SK-N-SH (cell line): Measurements from ENCODE around the gene TMEM163. TPM values are rescaled to one million over a fixed set of nuclear protein-coding genes. Genes with fewer than 3 reads are reported as not detected.

Experiments
- CTCF ChIA-PET: fragments of 300-600, 350-600 bp; formaldehyde crosslinking; extraction: SDS; loops from one replicate; lab custom pipeline; 2021; lab: Yijun Ruan, JAX
- POLR2A ChIA-PET: fragments of 350-600 bp; sonication (Branson Sonifier 250); formaldehyde crosslinking; extraction: SDS; loops from one replicate; lab custom pipeline; 2020; ENCODE audit warnings: antibody characterized with exemption, inconsistent platforms; lab: Yijun Ruan, JAX
- DNase-seq: peaks from one replicate; pipeline ENCODE4 v3.0.0; 2012
- H2AFZ ChIP-seq: fragments of 200-600 bp; sonication (generic); 2 replicates; pipeline ENCODE4 v1.8.1; 2016; ENCODE audit warnings: antibody characterized with exemption, mild to moderate bottlenecking, low read depth
- H3F3A ChIP-seq: fragments of 200-600 bp; sonication (generic); replicated peaks from 2 replicates; pipeline ENCODE3; 2016; ENCODE audit warnings: antibody characterized with exemption, mild to moderate bottlenecking; ENCODE audit not compliant: insufficient read depth
- H3K27ac ChIP-seq, 2 experiments: fragments of 200-500 bp in 1 of 2; fragments of 200-600 bp in 1 of 2; sonication (Bioruptor generic) in 1 of 2; sonication (generic), shearing (Covaris generic) in 1 of 2; 2 replicates each; pipeline versions ENCODE4 v1.5.1 to v1.6.1; 2014 to 2016; ENCODE audit warnings: low read depth in 2 of 2, inconsistent platforms in 1 of 2, low read length in 1 of 2, mild to moderate bottlenecking in 1 of 2, mixed read lengths in 1 of 2
- H3K27me3 ChIP-seq: fragments of 200-600 bp; sonication (generic), shearing (Covaris generic); 2 replicates; pipeline ENCODE4 v1.6.1; 2016; ENCODE audit warnings: mixed run types; ENCODE audit not compliant: insufficient read depth
- H3K36me3 ChIP-seq, 2 experiments: fragments of 200-500 bp in 1 of 2; fragments of 200-600 bp in 1 of 2; sonication (Bioruptor generic) in 1 of 2; sonication (generic) in 1 of 2; replicated peaks in 1 of 2; 2 replicates each; pipeline versions ENCODE3 to v1.5.1; 2014 to 2016; ENCODE audit warnings: low read length in 1 of 2, mild to moderate bottlenecking in 1 of 2; ENCODE audit not compliant: insufficient read depth in 2 of 2, control insufficient read depth in 1 of 2
- H3K4me1 ChIP-seq, 2 experiments: fragments of 200-500 bp in 1 of 2; fragments of 200-600 bp in 1 of 2; sonication (Bioruptor generic) in 1 of 2; sonication (generic), shearing (Covaris generic) in 1 of 2; 2 replicates each; pipeline versions ENCODE4 v1.5.1 to v1.6.1; 2014 to 2016; ENCODE audit warnings: low read depth in 1 of 2, low read length in 1 of 2, mixed run types in 1 of 2; ENCODE audit not compliant: insufficient read depth in 2 of 2, control insufficient read depth in 1 of 2
- H3K4me2 ChIP-seq: fragments of 200-600 bp; sonication (generic), shearing (Covaris generic); 2 replicates; pipeline ENCODE4 v1.6.1; 2017; ENCODE audit warnings: mixed run types
- H3K4me3 ChIP-seq, 2 experiments: fragments of 200-500 bp in 1 of 2; fragments of 200-600 bp in 1 of 2; sonication (Bioruptor generic) in 1 of 2; sonication (generic), shearing (Covaris generic) in 1 of 2; 2 replicates each; pipeline versions ENCODE4 v1.5.1 to v1.8.1; 2014 to 2016; ENCODE audit warnings: low read depth in 2 of 2, inconsistent platforms in 1 of 2, low read length in 1 of 2, mild to moderate bottlenecking in 1 of 2, mixed read lengths in 1 of 2, moderate library complexity in 1 of 2
- H3K79me2 ChIP-seq: fragments of 200-600 bp; sonication (generic); 2 replicates; pipeline ENCODE4 v1.8.1; 2017; ENCODE audit warnings: mild to moderate bottlenecking; ENCODE audit not compliant: insufficient read depth
- H3K9ac ChIP-seq: fragments of 200-600 bp; sonication (generic); 2 replicates; pipeline ENCODE4 v1.6.1; 2017; ENCODE audit warnings: mixed run types
- H3K9me2 ChIP-seq: fragments of 200-600 bp; sonication (generic); 2 replicates; pipeline ENCODE4 v1.6.1; 2017; ENCODE audit warnings: mixed run types
- H3K9me3 ChIP-seq: fragments of 200-600 bp; sonication (generic); 2 replicates; pipeline ENCODE4 v1.6.1; 2017; ENCODE audit warnings: mixed run types, mild to moderate bottlenecking, moderate library complexity
- H4K20me1 ChIP-seq: fragments of 200-600 bp; sonication (generic); 2 replicates; pipeline ENCODE4 v1.6.1; 2017; ENCODE audit warnings: mild to moderate bottlenecking, mixed run types; ENCODE audit not compliant: insufficient read depth
- ELF1 ChIP-seq: IDR thresholded peaks from 2 replicates; pipeline ENCODE4 v1.4.0; 2012
- EP300 ChIP-seq, 2 experiments: IDR thresholded peaks; 2 replicates each; pipeline versions ENCODE4 v1.4.0 to v1.6.1; 2012; ENCODE audit warnings: borderline replicate concordance in 1 of 2, low read depth in 1 of 2, low read length in 1 of 2
- EZH2phosphoT487 ChIP-seq: fragments of 200-600 bp; sonication (generic); IDR thresholded peaks from 2 replicates; pipeline ENCODE4 v1.6.1; 2017; ENCODE audit warnings: low read depth, mixed run types, mild to moderate bottlenecking, antibody characterized with exemption, moderate library complexity, borderline replicate concordance
- FOSL2 ChIP-seq: IDR thresholded peaks from 2 replicates; pipeline ENCODE4 v1.4.0; 2012; ENCODE audit warnings: low read depth, mild to moderate bottlenecking, moderate library complexity, borderline replicate concordance
- FOXJ3 ChIP-seq: sonication (generic); formaldehyde crosslinking; IDR thresholded peaks from 2 replicates; pipeline ENCODE4 v1.5.1; 2020; ENCODE audit warnings: mild to moderate bottlenecking, missing genetic modification reagents
- FOXM1 ChIP-seq: IDR thresholded peaks from 2 replicates; pipeline ENCODE4 v1.4.0; 2012; ENCODE audit warnings: low read depth, mild to moderate bottlenecking
- GABPA ChIP-seq: IDR thresholded peaks from 2 replicates; pipeline ENCODE4 v1.4.0; 2012; ENCODE audit warnings: low read depth, mild to moderate bottlenecking
- MEF2A ChIP-seq: IDR thresholded peaks from 2 replicates; pipeline ENCODE4 v1.4.0; 2012; ENCODE audit warnings: low read depth, borderline replicate concordance
- NFIC ChIP-seq: IDR thresholded peaks from 2 replicates; pipeline ENCODE4 v1.4.0; 2012; ENCODE audit warnings: borderline replicate concordance
- NRF1 ChIP-seq: IDR thresholded peaks from 2 replicates; pipeline ENCODE4 v1.6.1; 2012; ENCODE audit warnings: low read depth, mild to moderate bottlenecking, low read length
- POLR2AphosphoS5 ChIP-seq: IDR thresholded peaks from 2 replicates; pipeline ENCODE4 v1.6.1; 2012; ENCODE audit warnings: low read depth, low read length
- RAD21 ChIP-seq: IDR thresholded peaks from 2 replicates; pipeline ENCODE4 v1.6.1; 2012; ENCODE audit warnings: mild to moderate bottlenecking, low read length
- RXRA ChIP-seq: IDR thresholded peaks from 2 replicates; pipeline ENCODE4 v1.4.0; 2012; ENCODE audit warnings: low read depth, mild to moderate bottlenecking, borderline replicate concordance
- SIN3A ChIP-seq: IDR thresholded peaks from 2 replicates; pipeline ENCODE4 v1.6.1; 2012; ENCODE audit warnings: low read depth, mild to moderate bottlenecking, low read length, moderate library complexity, borderline replicate concordance
- SMC3 ChIP-seq: IDR thresholded peaks from 2 replicates; pipeline ENCODE4 v1.6.1; 2012; ENCODE audit warnings: low read depth, low read length, improper control_type of control experiment
- TCF12 ChIP-seq: IDR thresholded peaks from 2 replicates; pipeline ENCODE4 v1.4.0; 2012
- TEAD4 ChIP-seq: IDR thresholded peaks from 2 replicates; pipeline ENCODE4 v1.4.0; 2012; ENCODE audit warnings: mild to moderate bottlenecking, borderline replicate concordance; ENCODE audit not compliant: insufficient read depth
- YY1 ChIP-seq: IDR thresholded peaks from 2 replicates; pipeline ENCODE4 v1.4.0; 2012; ENCODE audit warnings: low read depth, mild to moderate bottlenecking
- WGBS: methylation state at CpG from one replicate; pipeline ENCODE4 v1.1.6; 2017; ENCODE audit warnings: low lambda C conversion rate; 5-methylcytosine and 5-hydroxymethylcytosine counted together
- polyA plus RNA-seq, 3 experiments: library from polyadenylated mRNA; depleted of rRNA; stranded (reverse); fragments of >200 nt; gene quantifications; 2 replicates each; pipeline ENCODE4 v1.2.3, GENCODE V29; 2012
- TF ChIP-seq, protein P1 (sequence below): IDR thresholded peaks from 2 replicates; pipeline ENCODE4 v1.4.0; 2012; ENCODE audit warnings: low read depth, borderline replicate concordance
- TF ChIP-seq, protein P2 (sequence below): IDR thresholded peaks from 2 replicates; pipeline ENCODE4; 2012
- TF ChIP-seq, protein P3 (sequence below): fragments of 200-600 bp; sonication (generic); IDR thresholded peaks from 2 replicates; pipeline ENCODE4 v1.6.1; 2017; ENCODE audit warnings: antibody characterized with exemption, mild to moderate bottlenecking, moderate library complexity
- TF ChIP-seq, protein P4 (sequence below): IDR thresholded peaks from 2 replicates; pipeline ENCODE4 v1.4.0; 2012; ENCODE audit warnings: low read depth, borderline replicate concordance
- TF ChIP-seq, protein P5 (sequence below): fragments of 150-350 bp; IDR thresholded peaks from 2 replicates; pipeline ENCODE4 v1.6.1; 2017; ENCODE audit warnings: antibody characterized with exemption, low read length, low read depth, borderline replicate concordance
- TF ChIP-seq, protein P6 (sequence below): IDR thresholded peaks from 2 replicates; pipeline ENCODE4 v1.6.1; 2012; ENCODE audit warnings: mild to moderate bottlenecking, low read depth, low read length, moderate library complexity

TMEM163 gene
- polyA plus RNA-seq, 1 of the 3 experiments (the other 2 are of a cell fraction) = not detected

DNA sequence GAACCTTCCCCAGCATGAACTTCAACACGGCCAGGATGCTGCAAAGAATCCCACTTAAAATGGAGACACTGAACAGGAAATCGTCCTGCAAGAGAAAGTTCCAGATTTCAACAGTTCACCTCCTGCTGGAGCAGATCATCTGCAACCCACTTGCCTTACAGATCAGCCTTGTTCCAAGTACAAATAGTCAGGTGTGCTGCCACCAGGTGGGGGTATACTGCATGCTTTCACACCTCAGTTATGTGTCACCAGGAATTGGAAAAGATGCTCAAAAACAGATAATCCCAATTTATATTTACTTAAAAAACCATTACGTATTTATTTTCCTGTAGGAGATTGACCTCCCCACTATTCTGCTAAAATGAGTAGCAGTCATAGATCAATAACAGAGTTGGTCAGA lies 252.7 kb downstream of the TMEM163 start:
- 41% methylated on average over 3 of the region's 3 CpGs for WGBS
- Histone ChIP-seq H3K4me3 (no peak overlapping the region), H4K20me1 (no peaks in the 10 kb centered on the region), H3K4me2 (no peak overlapping the region), H2AFZ (no peak overlapping the region), H3K79me2 (no peaks in the 10 kb centered on the region), H3K9me3 (no peaks in the 10 kb centered on the region), H3K27ac (no peak overlapping the region), H3F3A (no peaks in the 10 kb centered on the region), H3K9ac (no peak overlapping the region), H3K36me3 (no peaks in the 10 kb centered on the region), H3K4me1 (peaks cover 0 to 5% of the 10 kb centered on the region in 2 experiments; a peak in 1 of 4 replicates), H3K27me3 (no peaks in the 10 kb centered on the region), H3K9me2 (no peaks in the 10 kb centered on the region)
- ChIA-PET CTCF (interaction anchor here (0.8 to 3.6 kb wide), 4 partner anchors 15 to 432 kb away, joined by 3 to 11 read pairs (median 6); no protein-coding TSS in a partner anchor), POLR2A (no interaction called here)
- TF ChIP-seq, protein P1, sequence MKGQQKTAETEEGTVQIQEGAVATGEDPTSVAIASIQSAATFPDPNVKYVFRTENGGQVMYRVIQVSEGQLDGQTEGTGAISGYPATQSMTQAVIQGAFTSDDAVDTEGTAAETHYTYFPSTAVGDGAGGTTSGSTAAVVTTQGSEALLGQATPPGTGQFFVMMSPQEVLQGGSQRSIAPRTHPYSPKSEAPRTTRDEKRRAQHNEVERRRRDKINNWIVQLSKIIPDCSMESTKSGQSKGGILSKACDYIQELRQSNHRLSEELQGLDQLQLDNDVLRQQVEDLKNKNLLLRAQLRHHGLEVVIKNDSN = no peak
- TF ChIP-seq NFIC (no peak), EP300 (IDR thresholded peaks at IDR 0.05; ENCODE audit: borderline replicate concordance in 1 of 2, low read depth in 1 of 2, low read length in 1 of 2) (no peak), ELF1 (no peak), NRF1 (no peak), FOXM1 (no peak), YY1 (no peak), TCF12 (no peak), POLR2AphosphoS5 (no peak), SIN3A (no peak), GABPA (no peak), RAD21 (peak; percentile 63), FOSL2 (no peak), TEAD4 (no peak), FOXJ3 (CRISPR knock-in tag) (no peak), SMC3 (peak; percentile 25; the same call in 1 of the 2 replicates), MEF2A (no peak), EZH2phosphoT487 (no peak), RXRA (no peak)
- TF ChIP-seq, protein P2, sequence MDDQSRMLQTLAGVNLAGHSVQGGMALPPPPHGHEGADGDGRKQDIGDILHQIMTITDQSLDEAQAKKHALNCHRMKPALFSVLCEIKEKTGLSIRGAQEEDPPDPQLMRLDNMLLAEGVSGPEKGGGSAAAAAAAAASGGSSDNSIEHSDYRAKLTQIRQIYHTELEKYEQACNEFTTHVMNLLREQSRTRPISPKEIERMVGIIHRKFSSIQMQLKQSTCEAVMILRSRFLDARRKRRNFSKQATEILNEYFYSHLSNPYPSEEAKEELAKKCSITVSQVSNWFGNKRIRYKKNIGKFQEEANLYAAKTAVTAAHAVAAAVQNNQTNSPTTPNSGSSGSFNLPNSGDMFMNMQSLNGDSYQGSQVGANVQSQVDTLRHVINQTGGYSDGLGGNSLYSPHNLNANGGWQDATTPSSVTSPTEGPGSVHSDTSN = no peak
- TF ChIP-seq, protein P3, sequence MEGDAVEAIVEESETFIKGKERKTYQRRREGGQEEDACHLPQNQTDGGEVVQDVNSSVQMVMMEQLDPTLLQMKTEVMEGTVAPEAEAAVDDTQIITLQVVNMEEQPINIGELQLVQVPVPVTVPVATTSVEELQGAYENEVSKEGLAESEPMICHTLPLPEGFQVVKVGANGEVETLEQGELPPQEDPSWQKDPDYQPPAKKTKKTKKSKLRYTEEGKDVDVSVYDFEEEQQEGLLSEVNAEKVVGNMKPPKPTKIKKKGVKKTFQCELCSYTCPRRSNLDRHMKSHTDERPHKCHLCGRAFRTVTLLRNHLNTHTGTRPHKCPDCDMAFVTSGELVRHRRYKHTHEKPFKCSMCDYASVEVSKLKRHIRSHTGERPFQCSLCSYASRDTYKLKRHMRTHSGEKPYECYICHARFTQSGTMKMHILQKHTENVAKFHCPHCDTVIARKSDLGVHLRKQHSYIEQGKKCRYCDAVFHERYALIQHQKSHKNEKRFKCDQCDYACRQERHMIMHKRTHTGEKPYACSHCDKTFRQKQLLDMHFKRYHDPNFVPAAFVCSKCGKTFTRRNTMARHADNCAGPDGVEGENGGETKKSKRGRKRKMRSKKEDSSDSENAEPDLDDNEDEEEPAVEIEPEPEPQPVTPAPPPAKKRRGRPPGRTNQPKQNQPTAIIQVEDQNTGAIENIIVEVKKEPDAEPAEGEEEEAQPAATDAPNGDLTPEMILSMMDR = peak; percentile 16; the same call in 1 of the 2 replicates
- TF ChIP-seq, protein P4, sequence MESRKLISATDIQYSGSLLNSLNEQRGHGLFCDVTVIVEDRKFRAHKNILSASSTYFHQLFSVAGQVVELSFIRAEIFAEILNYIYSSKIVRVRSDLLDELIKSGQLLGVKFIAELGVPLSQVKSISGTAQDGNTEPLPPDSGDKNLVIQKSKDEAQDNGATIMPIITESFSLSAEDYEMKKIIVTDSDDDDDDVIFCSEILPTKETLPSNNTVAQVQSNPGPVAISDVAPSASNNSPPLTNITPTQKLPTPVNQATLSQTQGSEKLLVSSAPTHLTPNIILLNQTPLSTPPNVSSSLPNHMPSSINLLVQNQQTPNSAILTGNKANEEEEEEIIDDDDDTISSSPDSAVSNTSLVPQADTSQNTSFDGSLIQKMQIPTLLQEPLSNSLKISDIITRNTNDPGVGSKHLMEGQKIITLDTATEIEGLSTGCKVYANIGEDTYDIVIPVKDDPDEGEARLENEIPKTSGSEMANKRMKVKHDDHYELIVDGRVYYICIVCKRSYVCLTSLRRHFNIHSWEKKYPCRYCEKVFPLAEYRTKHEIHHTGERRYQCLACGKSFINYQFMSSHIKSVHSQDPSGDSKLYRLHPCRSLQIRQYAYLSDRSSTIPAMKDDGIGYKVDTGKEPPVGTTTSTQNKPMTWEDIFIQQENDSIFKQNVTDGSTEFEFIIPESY = no peak
- TF ChIP-seq, protein P5, sequence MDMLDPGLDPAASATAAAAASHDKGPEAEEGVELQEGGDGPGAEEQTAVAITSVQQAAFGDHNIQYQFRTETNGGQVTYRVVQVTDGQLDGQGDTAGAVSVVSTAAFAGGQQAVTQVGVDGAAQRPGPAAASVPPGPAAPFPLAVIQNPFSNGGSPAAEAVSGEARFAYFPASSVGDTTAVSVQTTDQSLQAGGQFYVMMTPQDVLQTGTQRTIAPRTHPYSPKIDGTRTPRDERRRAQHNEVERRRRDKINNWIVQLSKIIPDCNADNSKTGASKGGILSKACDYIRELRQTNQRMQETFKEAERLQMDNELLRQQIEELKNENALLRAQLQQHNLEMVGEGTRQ = no peak
- TF ChIP-seq, protein P6, sequence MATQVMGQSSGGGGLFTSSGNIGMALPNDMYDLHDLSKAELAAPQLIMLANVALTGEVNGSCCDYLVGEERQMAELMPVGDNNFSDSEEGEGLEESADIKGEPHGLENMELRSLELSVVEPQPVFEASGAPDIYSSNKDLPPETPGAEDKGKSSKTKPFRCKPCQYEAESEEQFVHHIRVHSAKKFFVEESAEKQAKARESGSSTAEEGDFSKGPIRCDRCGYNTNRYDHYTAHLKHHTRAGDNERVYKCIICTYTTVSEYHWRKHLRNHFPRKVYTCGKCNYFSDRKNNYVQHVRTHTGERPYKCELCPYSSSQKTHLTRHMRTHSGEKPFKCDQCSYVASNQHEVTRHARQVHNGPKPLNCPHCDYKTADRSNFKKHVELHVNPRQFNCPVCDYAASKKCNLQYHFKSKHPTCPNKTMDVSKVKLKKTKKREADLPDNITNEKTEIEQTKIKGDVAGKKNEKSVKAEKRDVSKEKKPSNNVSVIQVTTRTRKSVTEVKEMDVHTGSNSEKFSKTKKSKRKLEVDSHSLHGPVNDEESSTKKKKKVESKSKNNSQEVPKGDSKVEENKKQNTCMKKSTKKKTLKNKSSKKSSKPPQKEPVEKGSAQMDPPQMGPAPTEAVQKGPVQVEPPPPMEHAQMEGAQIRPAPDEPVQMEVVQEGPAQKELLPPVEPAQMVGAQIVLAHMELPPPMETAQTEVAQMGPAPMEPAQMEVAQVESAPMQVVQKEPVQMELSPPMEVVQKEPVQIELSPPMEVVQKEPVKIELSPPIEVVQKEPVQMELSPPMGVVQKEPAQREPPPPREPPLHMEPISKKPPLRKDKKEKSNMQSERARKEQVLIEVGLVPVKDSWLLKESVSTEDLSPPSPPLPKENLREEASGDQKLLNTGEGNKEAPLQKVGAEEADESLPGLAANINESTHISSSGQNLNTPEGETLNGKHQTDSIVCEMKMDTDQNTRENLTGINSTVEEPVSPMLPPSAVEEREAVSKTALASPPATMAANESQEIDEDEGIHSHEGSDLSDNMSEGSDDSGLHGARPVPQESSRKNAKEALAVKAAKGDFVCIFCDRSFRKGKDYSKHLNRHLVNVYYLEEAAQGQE = no peak
- peak; percentile 46 for DNase-seq
